GM03348 (cell line): ENCODE results near the gene NOXA1.
"Not testable (repeated sequence)": the region's sequence is repeated elsewhere in the genome, so short reads cannot be mapped to it uniquely, and the experiment has no call there.

ENCODE experiments used
- DNase-seq: peaks from one replicate; pipeline ENCODE4 v3.0.0; 2012; ENCODE audit warnings: low spot score

NOXA1 gene

GRCh38 chr9:137465000-137465719, 42.0 kb downstream of the NOXA1 start:
- DNase-seq, result no peak

GRCh38 chr9:137465720-137466388, 42.7 kb downstream of the NOXA1 start:
- DNase-seq, result no peak

- DNase-seq, result not testable (repeated sequence)
Measured at GRCh38 chr9:137466389-137467085, 43.3 kb downstream of the NOXA1 start.

- no peak for DNase-seq
Measured at GRCh38 chr9:137467161-137467581, 44.0 kb downstream of the NOXA1 start.

- DNase-seq, result no peak
Measured at GRCh38 chr9:137467896-137468295, 44.7 kb downstream of the NOXA1 start.

- DNase-seq, result no peak
Measured at GRCh38 chr9:137470785-137471184, 47.6 kb downstream of the NOXA1 start.

GRCh38 chr9:137474271-137474670, 51.1 kb downstream of the NOXA1 start:
- DNase-seq, result no peak

GRCh38 chr9:137475666-137476065, 52.5 kb downstream of the NOXA1 start:
- no peak for DNase-seq

- DNase-seq, result no peak
Measured at GRCh38 chr9:137476856-137477255, 53.7 kb downstream of the NOXA1 start.

GRCh38 chr9:137477778-137478612, 54.8 kb downstream of the NOXA1 start:
- DNase-seq, result no peak

- no peak for DNase-seq
Measured at GRCh38 chr9:137478613-137478961, 55.4 kb downstream of the NOXA1 start.

- DNase-seq, result no peak
Measured at GRCh38 chr9:137478962-137479861, 56.0 kb downstream of the NOXA1 start.

GRCh38 chr9:137479892-137480685, 56.9 kb downstream of the NOXA1 start:
- no peak for DNase-seq

GRCh38 chr9:137480686-137481683, 57.8 kb downstream of the NOXA1 start:
- no peak for DNase-seq

- DNase-seq, result no peak
Measured at GRCh38 chr9:137482094-137482781, 59.0 kb downstream of the NOXA1 start.
